GM23338 (cell line): ENCODE data around the gene ATXN7L1. TPM values are rescaled to one million over a fixed set of nuclear protein-coding genes. Genes with fewer than 3 reads are reported as not detected.

Experiments used
- EZH2phosphoT487 ChIP-seq: fragments of 200-600 bp; sonication (generic); IDR thresholded peaks from one replicate; pipeline ENCODE4 v1.8.1; 2018; ENCODE audit warnings: antibody characterized with exemption; ENCODE audit not compliant: unreplicated experiment
- JUNB ChIP-seq: IDR thresholded peaks from one replicate; pipeline ENCODE4 v1.6.1; 2016; ENCODE audit warnings: antibody characterized with exemption; ENCODE audit not compliant: unreplicated experiment
- ZNF114 ChIP-seq: fragments of 250-450 bp; sonication (Bioruptor Pico); IDR thresholded peaks from 2 replicates; pipeline ENCODE4 v1.5.0; 2020; ENCODE audit warnings: mild to moderate bottlenecking, moderate library complexity
- ZNF331 ChIP-seq: fragments of 250-450 bp; sonication (Bioruptor Pico); IDR thresholded peaks from 2 replicates; pipeline ENCODE4 v1.5.0; 2020; ENCODE audit warnings: low read depth, mild to moderate bottlenecking, moderate library complexity
- polyA plus RNA-seq: library from polyadenylated mRNA; unstranded; fragments of >200 nt; fragmentation: Nextera tagmentation; extraction: Ambion mirVana; gene quantifications from 2 replicates; pipeline ENCODE4 v1.2.1, GENCODE V29; 2016
- total RNA-seq: library from RNA; depleted of rRNA; stranded (reverse); fragments of >200 nt; shearing (Covaris generic); gene quantifications from 2 replicates; pipeline ENCODE4 v1.2.3, GENCODE V29; 2014
- TF ChIP-seq, protein P1 (sequence below): fragments of 250-450 bp; sonication (Bioruptor Pico); IDR thresholded peaks from 2 replicates; pipeline ENCODE4 v1.5.0; 2020; ENCODE audit warnings: mild to moderate bottlenecking, moderate library complexity
- TF ChIP-seq, protein P2 (sequence below): IDR thresholded peaks from one replicate; pipeline ENCODE4 v1.6.1; 2018; ENCODE audit warnings: antibody characterized with exemption; ENCODE audit not compliant: unreplicated experiment

The ATXN7L1 gene
- total and polyA plus RNA-seq, 2 experiments from 2014 or later, result 22.8 to 29.8 TPM

DNA sequence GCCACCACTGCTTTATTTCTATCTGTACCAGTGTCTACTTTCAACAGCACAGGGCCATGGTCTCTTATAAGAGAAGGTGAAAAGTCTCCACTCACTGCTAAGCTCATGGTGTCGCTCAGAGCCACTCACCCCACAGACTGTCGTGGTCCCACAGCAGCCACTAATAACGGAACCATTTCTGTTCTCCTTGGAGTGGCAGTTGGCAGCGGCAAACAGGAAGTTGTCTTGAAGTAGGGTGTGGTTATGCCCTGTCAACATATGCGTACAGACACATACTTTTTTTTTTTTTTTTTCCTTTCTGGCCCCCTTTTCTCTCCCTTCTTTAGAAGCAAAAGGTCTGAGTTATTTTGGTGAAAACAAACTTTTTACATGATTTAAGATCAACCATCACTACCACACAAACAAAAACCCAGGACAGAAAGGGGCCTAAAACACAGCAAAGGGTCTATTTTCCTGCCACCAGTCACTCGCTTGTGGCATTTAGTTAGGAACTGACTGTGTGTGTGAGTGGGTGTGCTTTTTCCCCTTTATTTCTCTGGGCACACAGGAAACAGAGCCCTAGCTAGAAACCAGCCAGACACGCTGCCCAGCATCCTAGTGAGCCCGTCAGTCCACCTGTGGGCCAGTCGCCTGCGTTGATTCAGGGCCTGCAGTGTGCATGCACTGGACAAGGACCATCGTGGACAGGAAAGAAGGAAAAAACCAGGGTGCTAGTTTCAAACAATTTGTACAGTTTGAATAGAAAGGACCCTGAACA, 198.4 kb downstream of the ATXN7L1 start (continued):
- TF ChIP-seq, protein P1, sequence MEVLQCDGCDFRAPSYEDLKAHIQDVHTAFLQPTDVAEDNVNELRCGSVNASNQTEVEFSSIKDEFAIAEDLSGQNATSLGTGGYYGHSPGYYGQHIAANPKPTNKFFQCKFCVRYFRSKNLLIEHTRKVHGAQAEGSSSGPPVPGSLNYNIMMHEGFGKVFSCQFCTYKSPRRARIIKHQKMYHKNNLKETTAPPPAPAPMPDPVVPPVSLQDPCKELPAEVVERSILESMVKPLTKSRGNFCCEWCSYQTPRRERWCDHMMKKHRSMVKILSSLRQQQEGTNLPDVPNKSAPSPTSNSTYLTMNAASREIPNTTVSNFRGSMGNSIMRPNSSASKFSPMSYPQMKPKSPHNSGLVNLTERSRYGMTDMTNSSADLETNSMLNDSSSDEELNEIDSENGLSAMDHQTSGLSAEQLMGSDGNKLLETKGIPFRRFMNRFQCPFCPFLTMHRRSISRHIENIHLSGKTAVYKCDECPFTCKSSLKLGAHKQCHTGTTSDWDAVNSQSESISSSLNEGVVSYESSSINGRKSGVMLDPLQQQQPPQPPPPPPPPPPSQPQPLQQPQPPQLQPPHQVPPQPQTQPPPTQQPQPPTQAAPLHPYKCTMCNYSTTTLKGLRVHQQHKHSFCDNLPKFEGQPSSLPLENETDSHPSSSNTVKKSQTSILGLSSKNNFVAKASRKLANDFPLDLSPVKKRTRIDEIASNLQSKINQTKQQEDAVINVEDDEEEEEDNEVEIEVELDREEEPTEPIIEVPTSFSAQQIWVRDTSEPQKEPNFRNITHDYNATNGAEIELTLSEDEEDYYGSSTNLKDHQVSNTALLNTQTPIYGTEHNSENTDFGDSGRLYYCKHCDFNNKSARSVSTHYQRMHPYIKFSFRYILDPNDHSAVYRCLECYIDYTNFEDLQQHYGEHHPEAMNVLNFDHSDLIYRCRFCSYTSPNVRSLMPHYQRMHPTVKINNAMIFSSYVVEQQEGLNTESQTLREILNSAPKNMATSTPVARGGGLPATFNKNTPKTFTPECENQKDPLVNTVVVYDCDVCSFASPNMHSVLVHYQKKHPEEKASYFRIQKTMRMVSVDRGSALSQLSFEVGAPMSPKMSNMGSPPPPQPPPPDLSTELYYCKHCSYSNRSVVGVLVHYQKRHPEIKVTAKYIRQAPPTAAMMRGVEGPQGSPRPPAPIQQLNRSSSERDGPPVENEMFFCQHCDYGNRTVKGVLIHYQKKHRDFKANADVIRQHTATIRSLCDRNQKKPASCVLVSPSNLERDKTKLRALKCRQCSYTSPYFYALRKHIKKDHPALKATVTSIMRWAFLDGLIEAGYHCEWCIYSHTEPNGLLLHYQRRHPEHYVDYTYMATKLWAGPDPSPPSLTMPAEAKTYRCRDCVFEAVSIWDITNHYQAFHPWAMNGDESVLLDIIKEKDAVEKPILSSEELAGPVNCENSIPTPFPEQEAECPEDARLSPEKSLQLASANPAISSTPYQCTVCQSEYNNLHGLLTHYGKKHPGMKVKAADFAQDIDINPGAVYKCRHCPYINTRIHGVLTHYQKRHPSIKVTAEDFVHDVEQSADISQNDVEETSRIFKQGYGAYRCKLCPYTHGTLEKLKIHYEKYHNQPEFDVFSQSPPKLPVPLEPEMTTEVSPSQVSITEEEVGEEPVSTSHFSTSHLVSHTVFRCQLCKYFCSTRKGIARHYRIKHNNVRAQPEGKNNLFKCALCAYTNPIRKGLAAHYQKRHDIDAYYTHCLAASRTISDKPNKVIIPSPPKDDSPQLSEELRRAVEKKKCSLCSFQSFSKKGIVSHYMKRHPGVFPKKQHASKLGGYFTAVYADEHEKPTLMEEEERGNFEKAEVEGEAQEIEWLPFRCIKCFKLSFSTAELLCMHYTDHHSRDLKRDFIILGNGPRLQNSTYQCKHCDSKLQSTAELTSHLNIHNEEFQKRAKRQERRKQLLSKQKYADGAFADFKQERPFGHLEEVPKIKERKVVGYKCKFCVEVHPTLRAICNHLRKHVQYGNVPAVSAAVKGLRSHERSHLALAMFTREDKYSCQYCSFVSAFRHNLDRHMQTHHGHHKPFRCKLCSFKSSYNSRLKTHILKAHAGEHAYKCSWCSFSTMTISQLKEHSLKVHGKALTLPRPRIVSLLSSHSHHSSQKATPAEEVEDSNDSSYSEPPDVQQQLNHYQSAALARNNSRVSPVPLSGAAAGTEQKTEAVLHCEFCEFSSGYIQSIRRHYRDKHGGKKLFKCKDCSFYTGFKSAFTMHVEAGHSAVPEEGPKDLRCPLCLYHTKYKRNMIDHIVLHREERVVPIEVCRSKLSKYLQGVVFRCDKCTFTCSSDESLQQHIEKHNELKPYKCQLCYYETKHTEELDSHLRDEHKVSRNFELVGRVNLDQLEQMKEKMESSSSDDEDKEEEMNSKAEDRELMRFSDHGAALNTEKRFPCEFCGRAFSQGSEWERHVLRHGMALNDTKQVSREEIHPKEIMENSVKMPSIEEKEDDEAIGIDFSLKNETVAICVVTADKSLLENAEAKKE (CRISPR knock-in tag), result no peak
- TF ChIP-seq ZNF114 (CRISPR knock-in tag) (no peak), JUNB (no peak), EZH2phosphoT487 (no peak), ZNF331 (CRISPR knock-in tag) (no peak)
- TF ChIP-seq, protein P2, sequence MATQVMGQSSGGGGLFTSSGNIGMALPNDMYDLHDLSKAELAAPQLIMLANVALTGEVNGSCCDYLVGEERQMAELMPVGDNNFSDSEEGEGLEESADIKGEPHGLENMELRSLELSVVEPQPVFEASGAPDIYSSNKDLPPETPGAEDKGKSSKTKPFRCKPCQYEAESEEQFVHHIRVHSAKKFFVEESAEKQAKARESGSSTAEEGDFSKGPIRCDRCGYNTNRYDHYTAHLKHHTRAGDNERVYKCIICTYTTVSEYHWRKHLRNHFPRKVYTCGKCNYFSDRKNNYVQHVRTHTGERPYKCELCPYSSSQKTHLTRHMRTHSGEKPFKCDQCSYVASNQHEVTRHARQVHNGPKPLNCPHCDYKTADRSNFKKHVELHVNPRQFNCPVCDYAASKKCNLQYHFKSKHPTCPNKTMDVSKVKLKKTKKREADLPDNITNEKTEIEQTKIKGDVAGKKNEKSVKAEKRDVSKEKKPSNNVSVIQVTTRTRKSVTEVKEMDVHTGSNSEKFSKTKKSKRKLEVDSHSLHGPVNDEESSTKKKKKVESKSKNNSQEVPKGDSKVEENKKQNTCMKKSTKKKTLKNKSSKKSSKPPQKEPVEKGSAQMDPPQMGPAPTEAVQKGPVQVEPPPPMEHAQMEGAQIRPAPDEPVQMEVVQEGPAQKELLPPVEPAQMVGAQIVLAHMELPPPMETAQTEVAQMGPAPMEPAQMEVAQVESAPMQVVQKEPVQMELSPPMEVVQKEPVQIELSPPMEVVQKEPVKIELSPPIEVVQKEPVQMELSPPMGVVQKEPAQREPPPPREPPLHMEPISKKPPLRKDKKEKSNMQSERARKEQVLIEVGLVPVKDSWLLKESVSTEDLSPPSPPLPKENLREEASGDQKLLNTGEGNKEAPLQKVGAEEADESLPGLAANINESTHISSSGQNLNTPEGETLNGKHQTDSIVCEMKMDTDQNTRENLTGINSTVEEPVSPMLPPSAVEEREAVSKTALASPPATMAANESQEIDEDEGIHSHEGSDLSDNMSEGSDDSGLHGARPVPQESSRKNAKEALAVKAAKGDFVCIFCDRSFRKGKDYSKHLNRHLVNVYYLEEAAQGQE, result no peak
